Panc1 (cell line): ENCODE results near the gene CEP55. TPM values are rescaled to one million over a fixed set of nuclear protein-coding genes. Genes with fewer than 3 reads are reported as not detected.

Source experiments
- ATAC-seq: fragments of 200-7000 bp; cut with Tn5 transposase; 2 replicates; pipeline ENCODE4 v1.9.1; 2020; ENCODE audit warnings: mild to moderate bottlenecking, moderate library complexity
- BruUV-seq: library from RNA; stranded (reverse); fragments of 400-500 nt; replicated peaks from 2 replicates; lab custom pipeline; 2021; lab: Mats Ljungman, UMichigan
- CTCF ChIA-PET: fragments of 300-600 bp; sonication (Branson Sonifier 250); formaldehyde crosslinking; loops from one replicate; lab custom pipeline; 2022; ENCODE audit warnings: antibody characterized with exemption; lab: Charles Lee
- POLR2A ChIA-PET: fragments of 300-600 bp; sonication (Branson Sonifier 250); formaldehyde crosslinking; loops from one replicate; lab custom pipeline; 2022; ENCODE audit warnings: antibody characterized with exemption; lab: Charles Lee
- DNase-seq: peaks from one replicate; pipeline ENCODE4 v3.0.0-alpha.2; 2010; ENCODE audit warnings: low read depth, low spot score
- H3K27ac ChIP-seq: 2 replicates; pipeline ENCODE4 v1.5.1; 2011; ENCODE audit warnings: mild to moderate bottlenecking, low read length, inconsistent platforms
- H3K27me3 ChIP-seq: fragments of 200-500 bp; sonication (Bioruptor generic); 2 replicates; pipeline ENCODE4 v1.6.0; 2014; ENCODE audit warnings: low read length, inconsistent platforms; ENCODE audit not compliant: control insufficient read depth, insufficient read depth
- H3K36me3 ChIP-seq: fragments of 200-500 bp; sonication (Bioruptor generic); 2 replicates; pipeline ENCODE4 v1.5.1; 2014; ENCODE audit warnings: inconsistent platforms, mild to moderate bottlenecking, low read length, moderate library complexity; ENCODE audit not compliant: control insufficient read depth, insufficient read depth
- H3K4me1 ChIP-seq: 2 replicates; pipeline ENCODE4 v1.5.1; 2011; ENCODE audit warnings: inconsistent platforms, mild to moderate bottlenecking, low read length, moderate library complexity; ENCODE audit not compliant: control insufficient read depth, insufficient read depth
- H3K4me3 ChIP-seq, 2 experiments: 2 replicates each; pipeline ENCODE4 v1.5.1; 2011 to 2012; ENCODE audit warnings: low read depth in 2 of 2, low read length in 2 of 2, mild to moderate bottlenecking in 2 of 2, inconsistent platforms in 1 of 2, moderate library complexity in 1 of 2
- H3K9me3 ChIP-seq: fragments of 200-500 bp; sonication (Bioruptor generic); 2 replicates; pipeline ENCODE4 v1.5.1; 2014; ENCODE audit warnings: low read depth, mild to moderate bottlenecking, inconsistent platforms, low read length, moderate library complexity; ENCODE audit not compliant: control insufficient read depth, insufficient read depth
- CTCF ChIP-seq: fragments of 450-650 bp; IDR thresholded peaks from 2 replicates; pipeline ENCODE4 v1.5.1; 2017; ENCODE audit warnings: mild to moderate bottlenecking
- POLR2AphosphoS5 ChIP-seq: IDR thresholded peaks from 2 replicates; pipeline ENCODE4 v1.6.1; 2012; ENCODE audit warnings: mild to moderate bottlenecking, low read depth, low read length, moderate library complexity
- SIN3A ChIP-seq: IDR thresholded peaks from 2 replicates; pipeline ENCODE4 v1.6.1; 2012; ENCODE audit warnings: low read depth, mild to moderate bottlenecking, low read length, moderate library complexity, borderline replicate concordance; ENCODE audit not compliant: insufficient read depth
- TCF7L2 ChIP-seq: IDR thresholded peaks from 2 replicates; pipeline ENCODE4 v1.6.1; 2011; ENCODE audit warnings: mild to moderate bottlenecking, low read depth, low read length, inconsistent platforms
- in situ Hi-C: cut with HindIII; loops from 2 replicates; pipeline ENCODE4 v1.10.0; 2016; ENCODE audit warnings: low sequenced_read_pairs, low pct_unique_long_range_greater_than_20kb
- intact Hi-C: fragments of 100-400 bp; cut with micrococcal nuclease; formaldehyde crosslinking; loops from one replicate; pipeline ENCODE4 v1.10.0; 2022; ENCODE audit not compliant: unreplicated experiment
- total RNA-seq: library from RNA; stranded (reverse); gene quantifications from one replicate; pipeline ENCODE4 v1.2.1, GENCODE V29; 2021; ENCODE audit not compliant: unreplicated experiment
- TF ChIP-seq, protein P1 (sequence below), 2 experiments: IDR thresholded peaks; 2 replicates each; pipeline ENCODE4 v1.6.1; 2011 to 2012; ENCODE audit warnings: low read depth in 2 of 2, control low read depth in 1 of 2, low read length in 1 of 2, mild to moderate bottlenecking in 1 of 2, moderate library complexity in 1 of 2; ENCODE audit not compliant: insufficient read depth in 1 of 2

CEP55 gene
- total RNA-seq, 1 experiment from 2014 or later: 96.4 TPM

GRCh38 chr10:93488956-93489528, 7.4 kb upstream of the CEP55 start:
- no peaks in the 10 kb centered on the region for H3K27me3 ChIP-seq
- H3K27ac ChIP-seq: no peak overlapping the region
- TF ChIP-seq POLR2AphosphoS5 (no peak), CTCF (no peak), TCF7L2 (no peak), SIN3A (no peak)
- TF ChIP-seq, protein P1, sequence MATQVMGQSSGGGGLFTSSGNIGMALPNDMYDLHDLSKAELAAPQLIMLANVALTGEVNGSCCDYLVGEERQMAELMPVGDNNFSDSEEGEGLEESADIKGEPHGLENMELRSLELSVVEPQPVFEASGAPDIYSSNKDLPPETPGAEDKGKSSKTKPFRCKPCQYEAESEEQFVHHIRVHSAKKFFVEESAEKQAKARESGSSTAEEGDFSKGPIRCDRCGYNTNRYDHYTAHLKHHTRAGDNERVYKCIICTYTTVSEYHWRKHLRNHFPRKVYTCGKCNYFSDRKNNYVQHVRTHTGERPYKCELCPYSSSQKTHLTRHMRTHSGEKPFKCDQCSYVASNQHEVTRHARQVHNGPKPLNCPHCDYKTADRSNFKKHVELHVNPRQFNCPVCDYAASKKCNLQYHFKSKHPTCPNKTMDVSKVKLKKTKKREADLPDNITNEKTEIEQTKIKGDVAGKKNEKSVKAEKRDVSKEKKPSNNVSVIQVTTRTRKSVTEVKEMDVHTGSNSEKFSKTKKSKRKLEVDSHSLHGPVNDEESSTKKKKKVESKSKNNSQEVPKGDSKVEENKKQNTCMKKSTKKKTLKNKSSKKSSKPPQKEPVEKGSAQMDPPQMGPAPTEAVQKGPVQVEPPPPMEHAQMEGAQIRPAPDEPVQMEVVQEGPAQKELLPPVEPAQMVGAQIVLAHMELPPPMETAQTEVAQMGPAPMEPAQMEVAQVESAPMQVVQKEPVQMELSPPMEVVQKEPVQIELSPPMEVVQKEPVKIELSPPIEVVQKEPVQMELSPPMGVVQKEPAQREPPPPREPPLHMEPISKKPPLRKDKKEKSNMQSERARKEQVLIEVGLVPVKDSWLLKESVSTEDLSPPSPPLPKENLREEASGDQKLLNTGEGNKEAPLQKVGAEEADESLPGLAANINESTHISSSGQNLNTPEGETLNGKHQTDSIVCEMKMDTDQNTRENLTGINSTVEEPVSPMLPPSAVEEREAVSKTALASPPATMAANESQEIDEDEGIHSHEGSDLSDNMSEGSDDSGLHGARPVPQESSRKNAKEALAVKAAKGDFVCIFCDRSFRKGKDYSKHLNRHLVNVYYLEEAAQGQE (IDR thresholded peaks at IDR 0.05; ENCODE audit: insufficient read depth in 1 of 2, low read depth in 2 of 2, low read length in 1 of 2): no peak
- H3K4me1 ChIP-seq: peaks cover 6% of the 10 kb centered on the region; the same call in 1 of the 2 replicates
- ATAC-seq: no peak
- H3K4me3 ChIP-seq: no peak overlapping the region
- DNase-seq: no peak
- H3K9me3 ChIP-seq: no peaks in the 10 kb centered on the region
- in situ Hi-C loops: no loop called here
- no peaks in the 10 kb centered on the region for H3K36me3 ChIP-seq
- no TSS peak for BruUV-seq
- intact Hi-C loops: no loop called here
- ChIA-PET POLR2A (interaction anchor here (0.6 kb wide), 1 partner anchor 123 kb away, joined by 3 read pairs; no protein-coding TSS in a partner anchor), CTCF (interaction anchor here (1.6 kb wide), 1 partner anchor 113 kb away, joined by 5 read pairs; no protein-coding TSS in a partner anchor)

- no peak overlapping the region for H3K4me3 ChIP-seq
- DNase-seq (no peak), ATAC-seq (no peak)
- peaks cover 11% of the 10 kb centered on the region for H3K4me1 ChIP-seq
- H3K27me3 ChIP-seq: no peaks in the 10 kb centered on the region
- H3K9me3 ChIP-seq: no peaks in the 10 kb centered on the region
- H3K36me3 ChIP-seq: no peaks in the 10 kb centered on the region
- no TSS peak for BruUV-seq
- in situ Hi-C loops: no loop called here
- ChIA-PET POLR2A (interaction anchor here (0.8 kb wide), 1 partner anchor 9 kb away, joined by 6 read pairs; no protein-coding TSS in a partner anchor), CTCF (no interaction called here)
- intact Hi-C loops: no loop called here
- no peak for TF ChIP-seq TCF7L2
- no peak for TF ChIP-seq CTCF
- no peak for TF ChIP-seq POLR2AphosphoS5
- TF ChIP-seq, protein P1 (IDR thresholded peaks at IDR 0.05; ENCODE audit: insufficient read depth in 1 of 2, low read depth in 2 of 2, low read length in 1 of 2): no peak
- no peak for TF ChIP-seq SIN3A
- H3K27ac ChIP-seq: no peak overlapping the region; the same call in 1 of the 2 replicates
These were observed 4.8 kb upstream of the CEP55 start for GRCh38 chr10:93491602-93492121.
